Measurements from ENCODE around the gene RADIL. TPM values are rescaled to one million over a fixed set of nuclear protein-coding genes. Genes with fewer than 3 reads are reported as not detected.
A peak's percentile ranks its signal among the peaks of the same experiment; 100 is the strongest.

The RADIL gene
- total and polyA plus RNA-seq, 2 of the 13 experiments (the other 11 are each of a cell fraction or from before 2014, with no cell fraction given), result 0.05 to 0.09 TPM

DNA sequence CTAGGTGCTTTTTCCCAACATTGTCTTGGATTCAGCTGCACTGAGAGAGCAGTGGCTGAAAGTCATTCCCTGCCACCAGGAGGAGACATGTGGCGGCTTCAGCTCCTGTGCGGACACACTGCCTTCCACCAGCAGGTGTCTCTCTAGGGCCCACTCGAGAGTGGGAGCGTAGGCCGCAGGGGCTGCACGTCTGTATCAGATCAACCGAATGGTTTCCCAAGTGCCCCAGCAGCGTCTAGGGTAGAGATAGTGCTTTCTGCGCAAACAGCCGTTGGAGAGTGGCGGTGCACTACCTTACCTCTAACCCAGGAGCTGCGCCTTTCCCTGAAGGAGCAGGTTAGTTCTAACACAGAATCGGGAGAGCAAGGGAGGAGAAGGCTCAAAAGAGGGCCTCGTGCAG lies 53.3 kb downstream of the RADIL start (continued):
- TF ChIP-seq, protein P1, sequence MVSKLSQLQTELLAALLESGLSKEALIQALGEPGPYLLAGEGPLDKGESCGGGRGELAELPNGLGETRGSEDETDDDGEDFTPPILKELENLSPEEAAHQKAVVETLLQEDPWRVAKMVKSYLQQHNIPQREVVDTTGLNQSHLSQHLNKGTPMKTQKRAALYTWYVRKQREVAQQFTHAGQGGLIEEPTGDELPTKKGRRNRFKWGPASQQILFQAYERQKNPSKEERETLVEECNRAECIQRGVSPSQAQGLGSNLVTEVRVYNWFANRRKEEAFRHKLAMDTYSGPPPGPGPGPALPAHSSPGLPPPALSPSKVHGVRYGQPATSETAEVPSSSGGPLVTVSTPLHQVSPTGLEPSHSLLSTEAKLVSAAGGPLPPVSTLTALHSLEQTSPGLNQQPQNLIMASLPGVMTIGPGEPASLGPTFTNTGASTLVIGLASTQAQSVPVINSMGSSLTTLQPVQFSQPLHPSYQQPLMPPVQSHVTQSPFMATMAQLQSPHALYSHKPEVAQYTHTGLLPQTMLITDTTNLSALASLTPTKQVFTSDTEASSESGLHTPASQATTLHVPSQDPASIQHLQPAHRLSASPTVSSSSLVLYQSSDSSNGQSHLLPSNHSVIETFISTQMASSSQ (IDR thresholded peaks at IDR 0.05; ENCODE audit: low read depth), result no peak
- TF ChIP-seq, protein P1 (CRISPR knock-in tag; IDR thresholded peaks at IDR 0.05; ENCODE audit: borderline replicate concordance), result no peak
- 0 out of 2 replicates have a peak, but pooled peaks have one; percentile 34 for TF ChIP-seq MIXL1 (CRISPR knock-in tag; IDR thresholded peaks at IDR 0.05)
- TF ChIP-seq, protein P2, sequence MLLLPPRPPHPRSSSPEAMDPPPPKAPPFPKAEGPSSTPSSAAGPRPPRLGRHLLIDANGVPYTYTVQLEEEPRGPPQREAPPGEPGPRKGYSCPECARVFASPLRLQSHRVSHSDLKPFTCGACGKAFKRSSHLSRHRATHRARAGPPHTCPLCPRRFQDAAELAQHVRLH (CRISPR knock-in tag; IDR thresholded peaks at IDR 0.05; ENCODE audit: borderline replicate concordance, low read depth), result peak; percentile 82; the same call in 1 of the 2 replicates
- TF ChIP-seq CENPX (CRISPR knock-in tag; IDR thresholded peaks at IDR 0.05), result no peak
- TF ChIP-seq, protein P3, sequence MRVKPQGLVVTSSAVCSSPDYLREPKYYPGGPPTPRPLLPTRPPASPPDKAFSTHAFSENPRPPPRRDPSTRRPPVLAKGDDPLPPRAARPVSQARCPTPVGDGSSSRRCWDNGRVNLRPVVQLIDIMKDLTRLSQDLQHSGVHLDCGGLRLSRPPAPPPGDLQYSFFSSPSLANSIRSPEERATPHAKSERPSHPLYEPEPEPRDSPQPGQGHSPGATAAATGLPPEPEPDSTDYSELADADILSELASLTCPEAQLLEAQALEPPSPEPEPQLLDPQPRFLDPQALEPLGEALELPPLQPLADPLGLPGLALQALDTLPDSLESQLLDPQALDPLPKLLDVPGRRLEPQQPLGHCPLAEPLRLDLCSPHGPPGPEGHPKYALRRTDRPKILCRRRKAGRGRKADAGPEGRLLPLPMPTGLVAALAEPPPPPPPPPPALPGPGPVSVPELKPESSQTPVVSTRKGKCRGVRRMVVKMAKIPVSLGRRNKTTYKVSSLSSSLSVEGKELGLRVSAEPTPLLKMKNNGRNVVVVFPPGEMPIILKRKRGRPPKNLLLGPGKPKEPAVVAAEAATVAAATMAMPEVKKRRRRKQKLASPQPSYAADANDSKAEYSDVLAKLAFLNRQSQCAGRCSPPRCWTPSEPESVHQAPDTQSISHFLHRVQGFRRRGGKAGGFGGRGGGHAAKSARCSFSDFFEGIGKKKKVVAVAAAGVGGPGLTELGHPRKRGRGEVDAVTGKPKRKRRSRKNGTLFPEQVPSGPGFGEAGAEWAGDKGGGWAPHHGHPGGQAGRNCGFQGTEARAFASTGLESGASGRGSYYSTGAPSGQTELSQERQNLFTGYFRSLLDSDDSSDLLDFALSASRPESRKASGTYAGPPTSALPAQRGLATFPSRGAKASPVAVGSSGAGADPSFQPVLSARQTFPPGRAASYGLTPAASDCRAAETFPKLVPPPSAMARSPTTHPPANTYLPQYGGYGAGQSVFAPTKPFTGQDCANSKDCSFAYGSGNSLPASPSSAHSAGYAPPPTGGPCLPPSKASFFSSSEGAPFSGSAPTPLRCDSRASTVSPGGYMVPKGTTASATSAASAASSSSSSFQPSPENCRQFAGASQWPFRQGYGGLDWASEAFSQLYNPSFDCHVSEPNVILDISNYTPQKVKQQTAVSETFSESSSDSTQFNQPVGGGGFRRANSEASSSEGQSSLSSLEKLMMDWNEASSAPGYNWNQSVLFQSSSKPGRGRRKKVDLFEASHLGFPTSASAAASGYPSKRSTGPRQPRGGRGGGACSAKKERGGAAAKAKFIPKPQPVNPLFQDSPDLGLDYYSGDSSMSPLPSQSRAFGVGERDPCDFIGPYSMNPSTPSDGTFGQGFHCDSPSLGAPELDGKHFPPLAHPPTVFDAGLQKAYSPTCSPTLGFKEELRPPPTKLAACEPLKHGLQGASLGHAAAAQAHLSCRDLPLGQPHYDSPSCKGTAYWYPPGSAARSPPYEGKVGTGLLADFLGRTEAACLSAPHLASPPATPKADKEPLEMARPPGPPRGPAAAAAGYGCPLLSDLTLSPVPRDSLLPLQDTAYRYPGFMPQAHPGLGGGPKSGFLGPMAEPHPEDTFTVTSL (CRISPR knock-in tag; IDR thresholded peaks at IDR 0.05; ENCODE audit: borderline replicate concordance), result no peak
- TF ChIP-seq, protein P4, sequence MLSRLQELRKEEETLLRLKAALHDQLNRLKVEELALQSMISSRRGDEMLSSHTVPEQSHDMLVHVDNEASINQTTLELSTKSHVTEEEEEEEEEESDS (CRISPR knock-in tag; IDR thresholded peaks at IDR 0.05; ENCODE audit: borderline replicate concordance), result no peak
- TF ChIP-seq PHF8 (CRISPR knock-in tag; IDR thresholded peaks at IDR 0.05), result peak; percentile 34; the same call in 1 of the 2 replicates
- no peak for TF ChIP-seq ZNF672 (CRISPR knock-in tag; IDR thresholded peaks at IDR 0.05)
- TF ChIP-seq GATAD2A (CRISPR knock-in tag; IDR thresholded peaks at IDR 0.05), result peak; percentile 62
- no peak for TF ChIP-seq YEATS4 (CRISPR knock-in tag; IDR thresholded peaks at IDR 0.05; ENCODE audit: borderline replicate concordance)
- 0 out of 2 replicates have a peak, but pooled peaks have one; percentile 38 for TF ChIP-seq SOX5 (CRISPR knock-in tag; IDR thresholded peaks at IDR 0.05; ENCODE audit: borderline replicate concordance)
- no peak for TF ChIP-seq ZNF33B (CRISPR knock-in tag; IDR thresholded peaks at IDR 0.05)
- TF ChIP-seq ZNF263 (CRISPR knock-in tag; IDR thresholded peaks at IDR 0.05), result 0 out of 2 replicates have a peak, but pooled peaks have one; percentile 44
- TF ChIP-seq ZNF205 (CRISPR knock-in tag; IDR thresholded peaks at IDR 0.05), result peak; percentile 79; the same call in 1 of the 2 replicates
- TF ChIP-seq BHLHE40 (IDR thresholded peaks at IDR 0.05; ENCODE audit: low read length), result 0 out of 2 replicates have a peak, but pooled peaks have one; percentile 33
- TF ChIP-seq SNAI1 (CRISPR knock-in tag; IDR thresholded peaks at IDR 0.05; ENCODE audit: borderline replicate concordance), result no peak
- TF ChIP-seq ETV5 (CRISPR knock-in tag; IDR thresholded peaks at IDR 0.05; ENCODE audit: borderline replicate concordance), result 0 out of 2 replicates have a peak, but pooled peaks have one; percentile 18
- no peak for TF ChIP-seq PHF20 (CRISPR knock-in tag; IDR thresholded peaks at IDR 0.05)
- TF ChIP-seq U2AF2 (IDR thresholded peaks at IDR 0.05; ENCODE audit: low read depth, low read length), result no peak
- TF ChIP-seq, protein P5, sequence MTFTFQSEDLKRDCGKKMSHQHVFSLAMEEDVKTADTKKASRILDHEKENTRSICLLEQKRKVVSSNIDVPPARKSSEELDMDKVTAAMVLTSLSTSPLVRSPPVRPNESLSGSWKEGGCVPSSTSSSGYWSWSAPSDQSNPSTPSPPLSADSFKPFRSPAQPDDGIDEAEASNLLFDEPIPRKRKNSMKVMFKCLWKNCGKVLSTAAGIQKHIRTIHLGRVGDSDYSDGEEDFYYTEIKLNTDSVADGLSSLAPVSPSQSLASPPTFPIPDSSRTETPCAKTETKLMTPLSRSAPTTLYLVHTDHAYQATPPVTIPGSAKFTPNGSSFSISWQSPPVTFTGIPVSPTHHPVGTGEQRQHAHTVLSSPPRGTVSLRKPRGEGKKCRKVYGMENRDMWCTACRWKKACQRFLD (CRISPR knock-in tag; IDR thresholded peaks at IDR 0.05; ENCODE audit: borderline replicate concordance), result no peak
